ENCODE measurements around the gene TSTD2.

Gene TSTD2

DNA sequence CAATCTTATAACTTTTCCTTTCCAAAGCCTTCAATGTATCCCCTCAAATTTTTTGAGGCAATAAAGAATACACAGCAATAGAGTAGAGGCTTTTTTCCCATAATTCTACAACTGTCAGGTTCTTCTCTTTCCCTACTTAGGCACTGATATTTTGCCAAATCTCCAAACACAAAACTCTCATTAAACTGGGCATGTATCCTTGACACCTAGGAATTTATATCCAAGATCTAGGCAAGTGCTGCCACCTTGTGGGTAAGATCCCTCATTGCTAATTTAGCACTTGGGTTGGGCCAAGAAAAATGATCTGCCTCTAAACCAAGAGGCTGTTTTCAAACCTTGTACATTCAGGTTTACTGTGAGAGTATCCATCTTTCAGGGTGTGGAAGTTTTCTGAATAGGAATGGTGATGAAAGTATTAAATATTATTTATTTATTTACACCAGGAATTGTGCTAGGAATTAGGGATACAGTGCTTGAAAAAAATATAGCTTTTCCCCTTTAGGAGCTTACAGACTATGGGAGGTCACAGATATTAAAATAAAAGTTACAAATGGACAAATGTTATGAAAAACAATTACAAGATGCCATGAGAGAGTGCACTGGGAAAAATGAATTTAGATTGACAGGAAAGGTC lies 17.6 kb downstream of the TSTD2 start:
- no peak overlapping the region for H3K27ac ChIP-seq
- ChIA-PET CTCF (interaction anchor here (0.6 to 5.3 kb wide), 28 partner anchors 10 to 759 kb away, joined by 3 to 74 read pairs (median 4); partner anchors contain the start of genes NCBP1, TDRD7, TMOD1 and TSTD2), POLR2A (ENCODE audit: low non-redundant PET) (no interaction called here)
- DNase-seq (ENCODE audit: low spot score) = peak; percentile 78
- TF ChIP-seq, protein P1, sequence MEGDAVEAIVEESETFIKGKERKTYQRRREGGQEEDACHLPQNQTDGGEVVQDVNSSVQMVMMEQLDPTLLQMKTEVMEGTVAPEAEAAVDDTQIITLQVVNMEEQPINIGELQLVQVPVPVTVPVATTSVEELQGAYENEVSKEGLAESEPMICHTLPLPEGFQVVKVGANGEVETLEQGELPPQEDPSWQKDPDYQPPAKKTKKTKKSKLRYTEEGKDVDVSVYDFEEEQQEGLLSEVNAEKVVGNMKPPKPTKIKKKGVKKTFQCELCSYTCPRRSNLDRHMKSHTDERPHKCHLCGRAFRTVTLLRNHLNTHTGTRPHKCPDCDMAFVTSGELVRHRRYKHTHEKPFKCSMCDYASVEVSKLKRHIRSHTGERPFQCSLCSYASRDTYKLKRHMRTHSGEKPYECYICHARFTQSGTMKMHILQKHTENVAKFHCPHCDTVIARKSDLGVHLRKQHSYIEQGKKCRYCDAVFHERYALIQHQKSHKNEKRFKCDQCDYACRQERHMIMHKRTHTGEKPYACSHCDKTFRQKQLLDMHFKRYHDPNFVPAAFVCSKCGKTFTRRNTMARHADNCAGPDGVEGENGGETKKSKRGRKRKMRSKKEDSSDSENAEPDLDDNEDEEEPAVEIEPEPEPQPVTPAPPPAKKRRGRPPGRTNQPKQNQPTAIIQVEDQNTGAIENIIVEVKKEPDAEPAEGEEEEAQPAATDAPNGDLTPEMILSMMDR (conservative IDR thresholded peaks at IDR 0.05; ENCODE audit: low read depth) = peak; percentile 96

DNA sequence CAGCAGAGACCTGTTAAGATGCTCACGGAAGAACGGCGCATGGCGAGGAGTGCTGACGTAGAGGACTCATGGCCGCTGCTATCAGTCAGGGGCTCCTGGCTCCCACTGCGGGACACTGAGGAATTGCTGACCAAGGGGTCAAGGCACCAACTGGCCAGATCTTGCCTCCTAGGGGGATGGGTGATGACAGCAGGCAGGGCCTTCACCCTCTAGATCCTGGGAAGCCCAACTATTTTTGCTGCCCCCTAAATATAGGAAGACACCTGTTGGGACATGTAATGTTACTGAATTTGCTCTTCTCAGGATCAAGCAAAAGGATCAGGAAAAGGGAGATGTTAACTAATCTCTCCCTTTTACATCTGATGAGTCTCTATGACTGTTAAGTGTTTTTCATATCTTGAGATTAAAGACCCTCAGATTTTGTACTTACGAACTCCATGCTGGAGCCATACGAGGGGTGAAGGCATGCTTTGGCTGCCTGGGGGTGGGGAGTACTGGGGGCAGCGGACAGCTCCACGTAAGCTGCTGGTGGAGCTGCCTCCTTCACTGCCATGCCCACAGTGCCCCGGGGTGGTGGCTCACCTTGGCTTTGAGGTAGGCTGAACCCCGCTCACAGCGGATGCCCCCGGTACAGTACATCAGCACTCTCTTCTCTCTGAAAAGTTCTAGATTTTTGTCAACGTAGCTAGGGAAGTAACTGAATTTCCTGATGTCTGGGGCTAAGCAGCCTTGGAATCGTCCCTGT lies 28.1 kb downstream of the TSTD2 start:
- no peak overlapping the region for H3K27ac ChIP-seq
- DNase-seq (ENCODE audit: low spot score) = no peak
- ChIA-PET CTCF (no interaction called here), POLR2A (ENCODE audit: low non-redundant PET) (no interaction called here)
- TF ChIP-seq, protein P1 (conservative IDR thresholded peaks at IDR 0.05; ENCODE audit: low read depth) = no peak

DNA sequence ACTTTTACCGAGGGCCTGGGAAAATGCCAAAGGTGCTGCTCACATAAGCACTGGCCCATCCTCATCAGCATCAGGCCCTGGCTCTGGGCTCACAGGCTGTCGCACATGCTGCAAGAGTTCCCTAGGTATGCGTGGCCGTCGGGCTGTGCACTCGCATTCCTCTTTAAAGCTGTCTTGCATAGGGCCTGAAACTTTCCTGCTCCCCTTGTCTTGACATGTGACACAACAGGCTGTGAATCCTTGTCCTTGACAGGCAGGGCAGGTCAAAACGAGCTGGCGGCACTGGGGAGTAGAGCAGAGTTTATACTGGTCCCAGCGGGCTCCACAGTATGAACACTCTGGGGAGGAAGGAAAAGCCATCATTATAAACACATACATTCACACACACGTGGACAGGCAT lies 30.7 kb downstream of the TSTD2 start:
- TF ChIP-seq, protein P1 (conservative IDR thresholded peaks at IDR 0.05; ENCODE audit: low read depth) = no peak
- DNase-seq (ENCODE audit: low spot score) = no peak
- ChIA-PET POLR2A (ENCODE audit: low non-redundant PET) (no interaction called here), CTCF (interaction anchor here (1.4 kb wide), 1 partner anchor 13 kb away, joined by 5 read pairs; no protein-coding TSS in a partner anchor)
- H3K27ac ChIP-seq = no peak overlapping the region

DNA sequence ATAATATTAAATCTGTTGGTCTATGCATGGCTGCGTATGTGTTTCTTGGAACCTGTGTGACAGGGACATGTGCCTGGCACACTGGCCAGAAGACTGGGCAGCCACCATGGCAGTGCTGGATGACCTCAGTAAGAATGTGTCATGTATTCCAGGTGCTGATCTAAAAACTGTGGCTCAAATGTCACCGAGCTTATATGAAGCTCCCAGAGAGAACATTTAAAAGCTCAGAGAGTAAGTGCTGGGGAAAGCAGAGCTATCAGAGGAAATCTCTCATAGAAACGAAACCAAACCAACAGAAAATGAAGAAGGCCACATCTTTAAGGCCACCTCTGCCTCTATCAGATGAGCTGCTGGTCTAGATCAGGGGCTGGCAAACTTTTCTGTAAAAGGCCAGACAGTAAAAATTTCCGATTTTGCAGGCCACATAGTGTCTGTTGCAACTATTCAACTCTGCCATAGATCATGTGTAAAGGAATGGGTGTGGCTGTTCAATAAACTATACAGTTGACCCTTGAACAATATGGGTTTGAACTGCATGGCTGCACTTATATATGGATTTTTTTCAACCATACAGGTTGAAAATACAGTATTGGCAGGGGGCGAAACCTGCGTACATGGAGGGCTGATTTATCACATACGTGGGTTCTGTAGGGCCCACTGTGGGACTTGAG lies 31.8 kb downstream of the TSTD2 start:
- H3K27ac ChIP-seq = no peak overlapping the region
- TF ChIP-seq, protein P1 (conservative IDR thresholded peaks at IDR 0.05; ENCODE audit: low read depth) = no peak
- CTCF ChIA-PET = interaction anchor here (0.6 to 0.7 kb wide), 3 partner anchors 14 to 121 kb away, joined by 3 read pairs; no protein-coding TSS in a partner anchor
- DNase-seq (ENCODE audit: low spot score) = no peak
- POLR2A ChIA-PET (ENCODE audit: low non-redundant PET) = no interaction called here

DNA sequence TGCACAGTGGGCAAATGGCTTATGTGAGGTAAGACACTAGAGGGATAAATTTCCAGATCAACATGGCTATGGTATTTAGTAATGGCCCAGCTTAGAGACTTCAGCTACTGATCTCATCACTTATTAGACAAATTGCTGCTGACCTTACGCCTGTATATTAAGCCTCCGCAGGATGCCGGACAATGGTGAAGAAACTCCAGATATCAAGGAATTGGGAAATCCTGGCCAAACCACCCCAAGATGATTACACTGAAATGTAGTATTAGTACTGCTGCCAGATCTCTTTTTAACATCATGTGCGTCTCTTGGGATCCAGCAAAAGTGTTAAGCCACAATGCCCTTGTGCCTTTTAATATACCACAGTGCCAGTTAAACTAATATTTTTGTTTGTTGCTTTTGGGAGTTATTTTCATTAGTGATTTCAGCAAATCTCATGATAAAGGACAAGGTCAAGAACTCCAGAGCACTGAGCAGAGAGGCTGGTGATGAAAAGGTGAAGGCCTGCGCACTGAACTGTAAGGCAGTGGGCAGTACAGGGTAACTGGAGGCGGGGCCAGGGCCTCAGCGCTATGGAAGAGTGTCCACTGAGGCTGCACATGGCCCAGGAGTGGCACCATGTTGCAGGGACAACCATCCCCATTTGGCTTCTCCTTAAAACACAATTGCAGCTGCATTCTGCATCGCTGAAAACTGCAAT lies 32.5 kb downstream of the TSTD2 start:
- H3K27ac ChIP-seq = no peak overlapping the region
- CTCF ChIA-PET = interaction anchor here (0.6 to 0.7 kb wide), 3 partner anchors 114 to 159 kb away, joined by 3 read pairs; no protein-coding TSS in a partner anchor
- TF ChIP-seq, protein P1 (conservative IDR thresholded peaks at IDR 0.05; ENCODE audit: low read depth) = no peak
- POLR2A ChIA-PET (ENCODE audit: low non-redundant PET) = no interaction called here
- no peak for DNase-seq (ENCODE audit: low spot score)

Data from RWPE1 (cell line).